ENCODE results near the gene SFN. TPM values are rescaled to one million over a fixed set of nuclear protein-coding genes. Genes with fewer than 3 reads are reported as not detected.

SFN gene
- polyA plus RNA-seq, 2 of the 4 experiments (the other 2 are of a cell fraction) = 39.8 to 141 TPM

DNA sequence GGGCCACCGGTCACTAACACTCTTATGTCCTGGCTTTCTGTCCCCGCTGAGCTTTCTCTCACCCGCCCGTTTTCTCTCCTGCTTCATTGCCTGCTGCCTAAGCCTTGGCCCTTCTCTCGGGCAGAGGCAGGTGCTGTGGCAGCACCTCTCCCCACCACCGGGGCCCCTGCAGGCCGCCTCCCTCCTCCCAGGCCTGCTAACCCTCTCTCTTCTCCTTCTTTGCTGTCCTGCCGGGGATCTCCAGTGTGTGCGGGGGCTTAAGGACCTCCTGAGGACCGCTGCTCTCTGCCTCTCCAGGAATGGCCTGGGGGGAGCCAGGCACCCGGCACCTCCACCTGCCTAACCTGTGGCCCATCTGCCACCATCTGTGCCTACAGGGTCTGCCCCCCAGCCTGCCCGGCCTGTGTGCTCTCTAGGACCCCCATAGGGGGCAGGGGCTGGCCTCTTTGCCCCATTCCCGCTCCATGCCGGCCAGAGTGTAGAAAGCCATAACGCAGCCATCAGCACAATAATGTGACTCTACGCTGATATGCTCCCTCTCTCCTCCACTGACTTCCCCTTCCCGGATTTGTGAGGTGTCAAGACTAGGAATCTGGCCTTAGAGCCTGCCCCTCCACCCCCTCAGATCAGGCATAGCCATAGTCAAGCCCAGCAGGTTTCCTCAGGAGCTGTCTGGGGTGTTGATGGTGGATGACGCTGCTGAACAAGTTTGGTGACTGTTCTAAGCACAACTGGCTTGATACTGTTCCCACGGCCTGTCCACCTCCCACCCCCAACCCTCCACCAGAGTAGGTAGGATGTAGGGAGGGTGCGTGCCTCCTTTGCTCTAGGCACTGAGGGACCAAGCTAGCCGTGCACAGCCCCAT lies 6.1 kb upstream of the SFN start:
- DNase-seq (ENCODE audit: low read depth in 1 of 2, low spot score in 1 of 2) = no peak
- CTCF ChIA-PET = interaction anchor here (0.7 to 7.2 kb wide), 7 partner anchors 7 to 239 kb away, joined by 3 to 57 read pairs (median 5); no protein-coding TSS in a partner anchor
- Histone ChIP-seq H3K4me2 (no peak overlapping the region), H3K4me3 (no peak overlapping the region), H3K27ac (no peak overlapping the region; a peak in 1 of 6 replicates), H3K4me1 (peaks cover 20% of the 10 kb centered on the region), H3K9me3 (no peaks in the 10 kb centered on the region)
- no peak for ATAC-seq
- POLR2A ChIA-PET = no interaction called here
- 88% methylated on average over 18 of the region's 21 CpGs for WGBS (ENCODE audit: missing lambda C conversion rate)
- no peak for FAIRE-seq
- TF ChIP-seq FOXS1 (CRISPR knock-in tag; IDR thresholded peaks at IDR 0.05) (no peak), EHF (CRISPR knock-in tag; IDR thresholded peaks at IDR 0.05) (no peak), ZNF302 (CRISPR knock-in tag; IDR thresholded peaks at IDR 0.05) (no peak), CHD2 (IDR thresholded peaks at IDR 0.05; ENCODE audit: low read length, partially characterized antibody) (no peak), NR3C1 (IDR thresholded peaks at IDR 0.05) (no peak), HDAC2 (IDR thresholded peaks at IDR 0.05) (no peak), ZC3H11A (IDR thresholded peaks at IDR 0.05) (no peak), SMC3 (IDR thresholded peaks at IDR 0.05) (no peak), TFCP2L1 (CRISPR knock-in tag; IDR thresholded peaks at IDR 0.05) (no peak), MAZ (IDR thresholded peaks at IDR 0.05; ENCODE audit: borderline replicate concordance, low read depth, low read length) (no peak)
- TF ChIP-seq, protein P1, sequence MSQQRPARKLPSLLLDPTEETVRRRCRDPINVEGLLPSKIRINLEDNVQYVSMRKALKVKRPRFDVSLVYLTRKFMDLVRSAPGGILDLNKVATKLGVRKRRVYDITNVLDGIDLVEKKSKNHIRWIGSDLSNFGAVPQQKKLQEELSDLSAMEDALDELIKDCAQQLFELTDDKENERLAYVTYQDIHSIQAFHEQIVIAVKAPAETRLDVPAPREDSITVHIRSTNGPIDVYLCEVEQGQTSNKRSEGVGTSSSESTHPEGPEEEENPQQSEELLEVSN (IDR thresholded peaks at IDR 0.05; ENCODE audit: borderline replicate concordance, low read depth) = no peak
- TF ChIP-seq, protein P2, sequence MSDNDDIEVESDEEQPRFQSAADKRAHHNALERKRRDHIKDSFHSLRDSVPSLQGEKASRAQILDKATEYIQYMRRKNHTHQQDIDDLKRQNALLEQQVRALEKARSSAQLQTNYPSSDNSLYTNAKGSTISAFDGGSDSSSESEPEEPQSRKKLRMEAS (IDR thresholded peaks at IDR 0.05) = no peak
- TF ChIP-seq, protein P3, sequence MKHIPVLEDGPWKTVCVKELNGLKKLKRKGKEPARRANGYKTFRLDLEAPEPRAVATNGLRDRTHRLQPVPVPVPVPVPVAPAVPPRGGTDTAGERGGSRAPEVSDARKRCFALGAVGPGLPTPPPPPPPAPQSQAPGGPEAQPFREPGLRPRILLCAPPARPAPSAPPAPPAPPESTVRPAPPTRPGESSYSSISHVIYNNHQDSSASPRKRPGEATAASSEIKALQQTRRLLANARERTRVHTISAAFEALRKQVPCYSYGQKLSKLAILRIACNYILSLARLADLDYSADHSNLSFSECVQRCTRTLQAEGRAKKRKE (CRISPR knock-in tag; IDR thresholded peaks at IDR 0.05; ENCODE audit: low read depth) = no peak
- TF ChIP-seq, protein P4, sequence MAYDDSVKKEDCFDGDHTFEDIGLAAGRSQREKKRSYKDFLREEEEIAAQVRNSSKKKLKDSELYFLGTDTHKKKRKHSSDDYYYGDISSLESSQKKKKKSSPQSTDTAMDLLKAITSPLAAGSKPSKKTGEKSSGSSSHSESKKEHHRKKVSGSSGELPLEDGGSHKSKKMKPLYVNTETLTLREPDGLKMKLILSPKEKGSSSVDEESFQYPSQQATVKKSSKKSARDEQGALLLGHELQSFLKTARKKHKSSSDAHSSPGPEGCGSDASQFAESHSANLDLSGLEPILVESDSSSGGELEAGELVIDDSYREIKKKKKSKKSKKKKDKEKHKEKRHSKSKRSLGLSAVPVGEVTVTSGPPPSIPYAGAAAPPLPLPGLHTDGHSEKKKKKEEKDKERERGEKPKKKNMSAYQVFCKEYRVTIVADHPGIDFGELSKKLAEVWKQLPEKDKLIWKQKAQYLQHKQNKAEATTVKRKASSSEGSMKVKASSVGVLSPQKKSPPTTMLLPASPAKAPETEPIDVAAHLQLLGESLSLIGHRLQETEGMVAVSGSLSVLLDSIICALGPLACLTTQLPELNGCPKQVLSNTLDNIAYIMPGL (CRISPR knock-in tag; IDR thresholded peaks at IDR 0.05; ENCODE audit: borderline replicate concordance) = no peak

DNA sequence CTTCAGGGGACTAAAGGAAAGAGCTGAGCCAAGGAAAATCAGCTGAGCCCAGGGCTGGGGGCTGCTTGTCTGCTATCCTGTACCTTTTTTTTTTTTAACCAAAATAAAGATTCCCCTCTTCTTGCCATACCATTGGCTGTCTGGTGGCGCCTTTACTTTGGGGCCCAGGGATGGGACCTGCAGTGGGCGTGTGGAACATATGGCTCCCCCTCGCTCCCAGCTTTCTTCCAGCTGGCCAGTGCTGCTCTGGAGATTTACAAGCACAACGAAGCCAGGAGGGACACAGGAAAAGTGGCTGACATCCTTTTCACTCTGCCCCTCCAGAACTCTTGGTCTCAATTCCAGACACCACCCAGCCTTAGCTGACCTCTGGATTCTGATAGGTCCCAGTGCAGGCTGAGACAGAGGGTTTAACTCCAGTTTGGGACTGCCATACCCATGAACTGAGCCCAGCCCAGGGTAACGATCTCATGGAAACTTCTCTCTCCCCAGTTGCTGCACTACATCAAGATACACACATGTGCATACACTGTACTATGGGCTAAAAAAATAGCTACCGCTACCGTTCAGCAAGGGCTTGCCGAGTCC lies 5.4 kb upstream of the SFN start:
- Histone ChIP-seq H3K4me3 (no peak overlapping the region), H3K27ac (0 out of 6 replicates have a peak overlapping the region, but pooled peaks of 1 of the 2 experiments have one; percentile 28), H3K4me2 (no peak overlapping the region), H3K9me3 (no peaks in the 10 kb centered on the region), H3K4me1 (peaks cover 27% of the 10 kb centered on the region)
- POLR2A ChIA-PET = no interaction called here
- no peak for FAIRE-seq
- 95% methylated on average over 8 of the region's 8 CpGs for WGBS (ENCODE audit: missing lambda C conversion rate)
- TF ChIP-seq EHMT2 (IDR thresholded peaks at IDR 0.05; ENCODE audit: low read depth) = no peak
- TF ChIP-seq MAZ (IDR thresholded peaks at IDR 0.05; ENCODE audit: borderline replicate concordance, low read depth, low read length) = no peak
- no peak for TF ChIP-seq KDM5A (IDR thresholded peaks at IDR 0.05)
- no peak for TF ChIP-seq HDAC2 (IDR thresholded peaks at IDR 0.05)
- TF ChIP-seq NR3C1 (IDR thresholded peaks at IDR 0.05) = no peak
- DNase-seq (ENCODE audit: low read depth in 1 of 2, low spot score in 1 of 2) = no peak
- CTCF ChIA-PET = interaction anchor here (0.7 to 7.2 kb wide), 7 partner anchors 8 to 239 kb away, joined by 3 to 57 read pairs (median 5); partner anchors contain the start of gene GPATCH3
- no peak for ATAC-seq

DNA sequence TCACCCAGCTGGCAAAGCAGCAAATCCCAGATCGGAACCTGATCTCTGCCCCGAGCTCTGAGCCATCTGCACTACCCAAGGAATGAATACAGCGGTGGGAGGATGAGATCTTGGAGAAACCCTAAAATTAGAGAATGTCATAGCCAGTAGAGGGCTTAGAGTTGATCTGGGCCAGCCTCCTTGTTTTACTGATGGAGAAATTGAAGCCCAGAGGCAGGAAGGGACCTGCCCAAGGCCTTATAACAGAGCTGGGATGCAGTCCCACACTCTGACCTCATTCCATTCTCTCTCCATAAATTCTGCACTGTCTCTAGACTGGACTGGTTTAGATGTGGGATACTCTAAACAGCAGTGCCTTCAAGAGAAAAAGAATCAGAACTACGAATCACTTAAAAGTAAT lies 4.8 kb upstream of the SFN start:
- 89% methylated on average over 4 of the region's 4 CpGs for WGBS (ENCODE audit: missing lambda C conversion rate)
- DNase-seq (ENCODE audit: low read depth in 1 of 2, low spot score in 1 of 2) = no peak
- FAIRE-seq = no peak
- H3K4me2 ChIP-seq = no peak overlapping the region
- H3K4me3 ChIP-seq = no peak overlapping the region
- POLR2A ChIA-PET = no interaction called here
- H3K27ac ChIP-seq = 0 out of 6 replicates have a peak overlapping the region, but pooled peaks of 1 of the 2 experiments have one; percentile 28
- no peaks in the 10 kb centered on the region for H3K9me3 ChIP-seq
- peaks cover 22% of the 10 kb centered on the region for H3K4me1 ChIP-seq
- CTCF ChIA-PET = interaction anchor here (0.7 to 7.2 kb wide), 8 partner anchors 8 to 256 kb away, joined by 3 to 57 read pairs (median 6); partner anchors contain the start of gene GPATCH3
- ATAC-seq = no peak
- no peak for TF ChIP-seq MAFK (IDR thresholded peaks at IDR 0.05; ENCODE audit: partially characterized antibody)
- TF ChIP-seq HOXB13 (CRISPR knock-in tag; IDR thresholded peaks at IDR 0.05; ENCODE audit: low read depth) = no peak
- TF ChIP-seq TP53 (CRISPR knock-in tag; IDR thresholded peaks at IDR 0.05) = no peak
- no peak for TF ChIP-seq CHD4 (IDR thresholded peaks at IDR 0.05; ENCODE audit: borderline replicate concordance)
- TF ChIP-seq, protein P3 (CRISPR knock-in tag; IDR thresholded peaks at IDR 0.05; ENCODE audit: low read depth) = no peak
- TF ChIP-seq CBX2 (IDR thresholded peaks at IDR 0.05; ENCODE audit: borderline replicate concordance, low read depth) = no peak
- TF ChIP-seq, protein P4 (CRISPR knock-in tag; IDR thresholded peaks at IDR 0.05; ENCODE audit: borderline replicate concordance) = no peak
- no peak for TF ChIP-seq EHMT2 (IDR thresholded peaks at IDR 0.05; ENCODE audit: low read depth)
- TF ChIP-seq CHD2 (IDR thresholded peaks at IDR 0.05; ENCODE audit: low read length, partially characterized antibody) = no peak
- no peak for TF ChIP-seq KDM5A (IDR thresholded peaks at IDR 0.05)
- TF ChIP-seq ZSCAN20 (CRISPR knock-in tag; IDR thresholded peaks at IDR 0.05) = no peak
- TF ChIP-seq TFCP2L1 (CRISPR knock-in tag; IDR thresholded peaks at IDR 0.05) = no peak
- TF ChIP-seq EP300 (IDR thresholded peaks at IDR 0.05) = no peak
- TF ChIP-seq RFX5 (IDR thresholded peaks at IDR 0.05) = no peak
- TF ChIP-seq POLR2A (IDR thresholded peaks at IDR 0.05; ENCODE audit: low read length) = no peak
- no peak for TF ChIP-seq ZC3H11A (IDR thresholded peaks at IDR 0.05)
